SK-N-SH (cell line): Measurements from ENCODE around the gene PDE8A. TPM values are rescaled to one million over a fixed set of nuclear protein-coding genes. Genes with fewer than 3 reads are reported as not detected.

ENCODE experiments used
- CTCF ChIA-PET: fragments of 300-600, 350-600 bp; formaldehyde crosslinking; extraction: SDS; loops from one replicate; lab custom pipeline; 2021; lab: Yijun Ruan, JAX
- POLR2A ChIA-PET: fragments of 350-600 bp; sonication (Branson Sonifier 250); formaldehyde crosslinking; extraction: SDS; loops from one replicate; lab custom pipeline; 2020; ENCODE audit warnings: antibody characterized with exemption, inconsistent platforms; lab: Yijun Ruan, JAX
- DNase-seq: peaks from one replicate; pipeline ENCODE4 v3.0.0; 2012
- H2AFZ ChIP-seq: fragments of 200-600 bp; sonication (generic); 2 replicates; pipeline ENCODE4 v1.8.1; 2016; ENCODE audit warnings: antibody characterized with exemption, mild to moderate bottlenecking, low read depth
- H3F3A ChIP-seq: fragments of 200-600 bp; sonication (generic); replicated peaks from 2 replicates; pipeline ENCODE3; 2016; ENCODE audit warnings: antibody characterized with exemption, mild to moderate bottlenecking; ENCODE audit not compliant: insufficient read depth
- H3K27ac ChIP-seq, 2 experiments: fragments of 200-500 bp in 1 of 2; fragments of 200-600 bp in 1 of 2; sonication (Bioruptor generic) in 1 of 2; sonication (generic), shearing (Covaris generic) in 1 of 2; 2 replicates each; pipeline versions ENCODE4 v1.5.1 to v1.6.1; 2014 to 2016; ENCODE audit warnings: low read depth in 2 of 2, inconsistent platforms in 1 of 2, low read length in 1 of 2, mild to moderate bottlenecking in 1 of 2, mixed read lengths in 1 of 2
- H3K27me3 ChIP-seq: fragments of 200-600 bp; sonication (generic), shearing (Covaris generic); 2 replicates; pipeline ENCODE4 v1.6.1; 2016; ENCODE audit warnings: mixed run types; ENCODE audit not compliant: insufficient read depth
- H3K36me3 ChIP-seq, 2 experiments: fragments of 200-500 bp in 1 of 2; fragments of 200-600 bp in 1 of 2; sonication (Bioruptor generic) in 1 of 2; sonication (generic) in 1 of 2; replicated peaks in 1 of 2; 2 replicates each; pipeline versions ENCODE3 to v1.5.1; 2014 to 2016; ENCODE audit warnings: low read length in 1 of 2, mild to moderate bottlenecking in 1 of 2; ENCODE audit not compliant: insufficient read depth in 2 of 2, control insufficient read depth in 1 of 2
- H3K4me1 ChIP-seq, 2 experiments: fragments of 200-500 bp in 1 of 2; fragments of 200-600 bp in 1 of 2; sonication (Bioruptor generic) in 1 of 2; sonication (generic), shearing (Covaris generic) in 1 of 2; 2 replicates each; pipeline versions ENCODE4 v1.5.1 to v1.6.1; 2014 to 2016; ENCODE audit warnings: low read depth in 1 of 2, low read length in 1 of 2, mixed run types in 1 of 2; ENCODE audit not compliant: insufficient read depth in 2 of 2, control insufficient read depth in 1 of 2
- H3K4me2 ChIP-seq: fragments of 200-600 bp; sonication (generic), shearing (Covaris generic); 2 replicates; pipeline ENCODE4 v1.6.1; 2017; ENCODE audit warnings: mixed run types
- H3K4me3 ChIP-seq, 2 experiments: fragments of 200-500 bp in 1 of 2; fragments of 200-600 bp in 1 of 2; sonication (Bioruptor generic) in 1 of 2; sonication (generic), shearing (Covaris generic) in 1 of 2; 2 replicates each; pipeline versions ENCODE4 v1.5.1 to v1.8.1; 2014 to 2016; ENCODE audit warnings: low read depth in 2 of 2, inconsistent platforms in 1 of 2, low read length in 1 of 2, mild to moderate bottlenecking in 1 of 2, mixed read lengths in 1 of 2, moderate library complexity in 1 of 2
- H3K79me2 ChIP-seq: fragments of 200-600 bp; sonication (generic); 2 replicates; pipeline ENCODE4 v1.8.1; 2017; ENCODE audit warnings: mild to moderate bottlenecking; ENCODE audit not compliant: insufficient read depth
- H3K9ac ChIP-seq: fragments of 200-600 bp; sonication (generic); 2 replicates; pipeline ENCODE4 v1.6.1; 2017; ENCODE audit warnings: mixed run types
- H3K9me2 ChIP-seq: fragments of 200-600 bp; sonication (generic); 2 replicates; pipeline ENCODE4 v1.6.1; 2017; ENCODE audit warnings: mixed run types
- H3K9me3 ChIP-seq: fragments of 200-600 bp; sonication (generic); 2 replicates; pipeline ENCODE4 v1.6.1; 2017; ENCODE audit warnings: mixed run types, mild to moderate bottlenecking, moderate library complexity
- H4K20me1 ChIP-seq: fragments of 200-600 bp; sonication (generic); 2 replicates; pipeline ENCODE4 v1.6.1; 2017; ENCODE audit warnings: mild to moderate bottlenecking, mixed run types; ENCODE audit not compliant: insufficient read depth
- CHD2 ChIP-seq: fragments of 150-350 bp; IDR thresholded peaks from 2 replicates; pipeline ENCODE4 v1.6.1; 2018; ENCODE audit warnings: low read length; ENCODE audit not compliant: partially characterized antibody
- CTCF ChIP-seq: fragments of 200-600 bp; sonication (generic); IDR thresholded peaks from 2 replicates; pipeline ENCODE4 v1.6.1; 2017; ENCODE audit warnings: antibody characterized with exemption, mild to moderate bottlenecking, moderate library complexity
- ELF1 ChIP-seq: IDR thresholded peaks from 2 replicates; pipeline ENCODE4 v1.4.0; 2012
- EP300 ChIP-seq, 2 experiments: IDR thresholded peaks; 2 replicates each; pipeline versions ENCODE4 v1.4.0 to v1.6.1; 2012; ENCODE audit warnings: borderline replicate concordance in 1 of 2, low read depth in 1 of 2, low read length in 1 of 2
- FOSL2 ChIP-seq: IDR thresholded peaks from 2 replicates; pipeline ENCODE4 v1.4.0; 2012; ENCODE audit warnings: low read depth, mild to moderate bottlenecking, moderate library complexity, borderline replicate concordance
- FOXJ3 ChIP-seq: sonication (generic); formaldehyde crosslinking; IDR thresholded peaks from 2 replicates; pipeline ENCODE4 v1.5.1; 2020; ENCODE audit warnings: mild to moderate bottlenecking, missing genetic modification reagents
- FOXM1 ChIP-seq: IDR thresholded peaks from 2 replicates; pipeline ENCODE4 v1.4.0; 2012; ENCODE audit warnings: low read depth, mild to moderate bottlenecking
- GABPA ChIP-seq: IDR thresholded peaks from 2 replicates; pipeline ENCODE4 v1.4.0; 2012; ENCODE audit warnings: low read depth, mild to moderate bottlenecking
- GATA2 ChIP-seq: sonication (generic); formaldehyde crosslinking; IDR thresholded peaks from 2 replicates; pipeline ENCODE4 v1.5.0; 2020; ENCODE audit warnings: mild to moderate bottlenecking, missing genetic modification reagents
- IRF3 ChIP-seq: fragments of 150-350 bp; IDR thresholded peaks from 2 replicates; pipeline ENCODE4 v1.6.1; 2016; ENCODE audit warnings: mild to moderate bottlenecking, low read depth, low read length
- JUND ChIP-seq: IDR thresholded peaks from 2 replicates; pipeline ENCODE4 v1.4.0; 2012
- MAX ChIP-seq: IDR thresholded peaks from 2 replicates; pipeline ENCODE4 v1.4.0; 2012; ENCODE audit warnings: low read depth
- MEF2A ChIP-seq: IDR thresholded peaks from 2 replicates; pipeline ENCODE4 v1.4.0; 2012; ENCODE audit warnings: low read depth, borderline replicate concordance
- MXI1 ChIP-seq: IDR thresholded peaks from 2 replicates; pipeline ENCODE4 v1.6.1; 2012; ENCODE audit warnings: mild to moderate bottlenecking, low read depth, low read length, improper control_type of control experiment
- NFIC ChIP-seq: IDR thresholded peaks from 2 replicates; pipeline ENCODE4 v1.4.0; 2012; ENCODE audit warnings: borderline replicate concordance
- NRF1 ChIP-seq: IDR thresholded peaks from 2 replicates; pipeline ENCODE4 v1.6.1; 2012; ENCODE audit warnings: low read depth, mild to moderate bottlenecking, low read length
- POLR2AphosphoS5 ChIP-seq: IDR thresholded peaks from 2 replicates; pipeline ENCODE4 v1.6.1; 2012; ENCODE audit warnings: low read depth, low read length
- RCOR1 ChIP-seq: fragments of 150-350 bp; IDR thresholded peaks from 2 replicates; pipeline ENCODE4 v1.6.1; 2017; ENCODE audit warnings: antibody characterized with exemption, low read length
- REST ChIP-seq: IDR thresholded peaks from 2 replicates; pipeline ENCODE4 v1.6.1; 2012; ENCODE audit warnings: mild to moderate bottlenecking, low read depth, low read length, moderate library complexity
- RFX5 ChIP-seq: IDR thresholded peaks from 2 replicates; pipeline ENCODE4 v1.6.1; 2012; ENCODE audit warnings: mild to moderate bottlenecking, improper control_type of control experiment, low read length
- RXRA ChIP-seq: IDR thresholded peaks from 2 replicates; pipeline ENCODE4 v1.4.0; 2012; ENCODE audit warnings: low read depth, mild to moderate bottlenecking, borderline replicate concordance
- SIN3A ChIP-seq: IDR thresholded peaks from 2 replicates; pipeline ENCODE4 v1.6.1; 2012; ENCODE audit warnings: low read depth, mild to moderate bottlenecking, low read length, moderate library complexity, borderline replicate concordance
- TAF1 ChIP-seq: IDR thresholded peaks from 2 replicates; pipeline ENCODE4 v1.6.1; 2012; ENCODE audit warnings: low read depth, mild to moderate bottlenecking, low read length, moderate library complexity, borderline replicate concordance
- TCF12 ChIP-seq: IDR thresholded peaks from 2 replicates; pipeline ENCODE4 v1.4.0; 2012
- TEAD4 ChIP-seq: IDR thresholded peaks from 2 replicates; pipeline ENCODE4 v1.4.0; 2012; ENCODE audit warnings: mild to moderate bottlenecking, borderline replicate concordance; ENCODE audit not compliant: insufficient read depth
- USF1 ChIP-seq: IDR thresholded peaks from 2 replicates; pipeline ENCODE4 v1.4.0; 2012; ENCODE audit warnings: low read depth, borderline replicate concordance
- USF2 ChIP-seq: fragments of 150-350 bp; IDR thresholded peaks from 2 replicates; pipeline ENCODE4 v1.6.1; 2017; ENCODE audit warnings: antibody characterized with exemption, low read length, low read depth, borderline replicate concordance
- YY1 ChIP-seq: IDR thresholded peaks from 2 replicates; pipeline ENCODE4 v1.4.0; 2012; ENCODE audit warnings: low read depth, mild to moderate bottlenecking
- WGBS: methylation state at CpG from one replicate; pipeline ENCODE4 v1.1.6; 2017; ENCODE audit warnings: low lambda C conversion rate; 5-methylcytosine and 5-hydroxymethylcytosine counted together
- polyA plus RNA-seq, 3 experiments: library from polyadenylated mRNA; depleted of rRNA; stranded (reverse); fragments of >200 nt; gene quantifications; 2 replicates each; pipeline ENCODE4 v1.2.3, GENCODE V29; 2012

Gene PDE8A
- polyA plus RNA-seq, 1 of the 3 experiments (the other 2 are of a cell fraction): 13.4 TPM

- ChIA-PET POLR2A (no interaction called here), CTCF (no interaction called here)
- Histone ChIP-seq H2AFZ (0 out of 2 replicates have a peak overlapping the region, but pooled peaks have one; percentile 43), H3F3A (peaks cover 19% of the 10 kb centered on the region), H4K20me1 (no peaks in the 10 kb centered on the region), H3K36me3 (no peaks in the 10 kb centered on the region), H3K4me3 (no peak overlapping the region), H3K9me3 (no peaks in the 10 kb centered on the region), H3K27ac (peak overlapping the region in 1 of 2 experiments; percentile 60; a peak in 2 of 4 replicates), H3K4me2 (peak overlapping the region; percentile 37; the same call in 1 of the 2 replicates), H3K9ac (no peak overlapping the region), H3K27me3 (no peaks in the 10 kb centered on the region), H3K79me2 (no peaks in the 10 kb centered on the region), H3K4me1 (peaks cover 0 to 20% of the 10 kb centered on the region in 2 experiments; a peak in 2 of 4 replicates), H3K9me2 (no peaks in the 10 kb centered on the region)
- DNase-seq: no peak
- 47% methylated on average over 3 of the region's 3 CpGs for WGBS
- no peak for TF ChIP-seq FOXJ3 (CRISPR knock-in tag)
- TF ChIP-seq TEAD4: no peak
- TF ChIP-seq MAX: 0 out of 2 replicates have a peak, but pooled peaks have one; percentile 30
- TF ChIP-seq JUND: peak; percentile 68; the same call in 1 of the 2 replicates
- no peak for TF ChIP-seq RCOR1
- 0 out of 2 replicates have a peak, but pooled peaks have one; percentile 7 for TF ChIP-seq TCF12
- no peak for TF ChIP-seq RFX5
- TF ChIP-seq TAF1: no peak
- TF ChIP-seq ELF1: no peak
- no peak for TF ChIP-seq GABPA
- no peak for TF ChIP-seq REST
- TF ChIP-seq YY1: no peak
- TF ChIP-seq MEF2A: no peak
- TF ChIP-seq POLR2AphosphoS5: no peak
- no peak for TF ChIP-seq EP300 (IDR thresholded peaks at IDR 0.05; ENCODE audit: borderline replicate concordance in 1 of 2, low read depth in 1 of 2, low read length in 1 of 2)
- no peak for TF ChIP-seq CHD2
- no peak for TF ChIP-seq SIN3A
- no peak for TF ChIP-seq NRF1
- TF ChIP-seq USF2: no peak
- TF ChIP-seq CTCF: no peak
- TF ChIP-seq MXI1: no peak
- no peak for TF ChIP-seq GATA2 (CRISPR knock-in tag)
- TF ChIP-seq FOXM1: no peak
- no peak; the same call in 1 of the 2 replicates for TF ChIP-seq NFIC
- TF ChIP-seq FOSL2: peak; percentile 80
- no peak for TF ChIP-seq USF1
- TF ChIP-seq RXRA: no peak
- TF ChIP-seq IRF3: no peak
Observed at GRCh38 chr15:84961114-84961452, 20.6 kb upstream of the PDE8A start.
